Vagina (tissue), 2 donors: Measurements from ENCODE around the gene KIF1A. TPM values are rescaled to one million over a fixed set of nuclear protein-coding genes. Genes with fewer than 3 reads are reported as not detected.

Experiments
- DNase-seq, 2 donors: peaks; one replicate each; pipeline ENCODE4 v3.0.0-alpha.2; 2017; ENCODE audit errors: extremely low spot score in 2 of 2
- H3K27ac ChIP-seq: fragments of 200-600 bp; sonication (generic); one replicate; pipeline ENCODE4 v1.5.1; 2019
- H3K27me3 ChIP-seq: fragments of 200-600 bp; sonication (generic); one replicate; pipeline ENCODE4 v1.5.1; 2019
- H3K36me3 ChIP-seq, 2 donors: fragments of 200-600 bp; sonication (generic); one replicate each; pipeline ENCODE4 v1.5.1; 2017 to 2019
- H3K4me1 ChIP-seq: fragments of 200-600 bp; sonication (generic); one replicate; pipeline ENCODE4 v1.5.1; 2019
- H3K4me3 ChIP-seq, 2 donors: fragments of 200-600 bp; sonication (generic); 1 replicate in 1 of 2; 2 replicates in 1 of 2; pipeline ENCODE4 v1.5.1; 2016 to 2019
- H3K9me3 ChIP-seq: fragments of 200-600 bp; sonication (generic); one replicate; pipeline ENCODE4 v1.5.1; 2019
- POLR2A ChIP-seq, 2 donors: fragments of 450-650 bp; IDR thresholded peaks; one replicate each; pipeline ENCODE4 v1.6.1; 2017; ENCODE audit warnings: antibody characterized with exemption in 2 of 2, mild to moderate bottlenecking in 2 of 2, moderate library complexity in 2 of 2
- POLR2AphosphoS5 ChIP-seq, 2 donors: sonication (generic); formaldehyde crosslinking; IDR thresholded peaks; one replicate each; pipeline ENCODE4 v1.9.0; 2017; ENCODE audit warnings: antibody characterized with exemption in 2 of 2, mild to moderate bottlenecking in 2 of 2, low read depth in 1 of 2; ENCODE audit not compliant: insufficient read depth in 1 of 2
- intact Hi-C: fragments of 100-400 bp; cut with DNase I; formaldehyde crosslinking; loops from one replicate; pipeline ENCODE4 v1.15.1; 2023
- total RNA-seq: library from RNA; depleted of rRNA; stranded (reverse); fragments of >200 nt; gene quantifications from one replicate; pipeline ENCODE4 v1.2.3, GENCODE V29; 2016
- TF ChIP-seq, protein P1 (sequence below), 3 experiments: fragments of 450-650 bp in 2 of 3; fragments of 200-600 bp in 1 of 3; sonication (generic) in 1 of 3; IDR thresholded peaks; one replicate each; pipeline ENCODE4 v1.5.1; 2017 to 2019; ENCODE audit warnings: antibody characterized with exemption in 3 of 3, mild to moderate bottlenecking in 2 of 3, moderate library complexity in 2 of 3

The KIF1A gene
- total RNA-seq, 1 donor from 2014 or later = 6.1 TPM

DNA sequence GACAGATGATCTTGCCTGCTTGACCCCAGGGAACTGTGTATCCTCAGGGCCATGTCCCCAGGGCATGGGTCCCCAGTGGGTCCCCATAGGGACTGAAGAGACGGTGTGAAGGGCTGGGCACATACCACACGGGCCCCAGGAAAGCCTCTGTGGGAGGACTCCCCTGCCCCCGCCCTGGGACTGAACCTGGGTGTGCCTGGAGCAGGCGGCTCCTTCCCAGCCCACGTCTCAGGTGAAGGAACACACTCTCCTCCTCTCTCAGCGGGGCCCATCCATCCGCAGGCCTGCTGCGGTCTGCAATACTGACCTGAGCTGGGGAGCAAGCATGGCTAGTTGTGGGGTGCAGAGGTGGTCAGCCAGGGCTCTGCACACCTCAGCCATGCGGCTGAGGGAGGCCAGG lies 45.2 kb downstream of the KIF1A start:
- no peaks in the 10 kb centered on the region for H3K27me3 ChIP-seq
- H3K9me3 ChIP-seq = no peaks in the 10 kb centered on the region
- H3K4me1 ChIP-seq = no peaks in the 10 kb centered on the region
- no peak for DNase-seq
- intact Hi-C loops = no loop called here
- H3K4me3 ChIP-seq = no peak overlapping the region
- TF ChIP-seq POLR2A (IDR thresholded peaks at IDR 0.05) = no peak
- H3K27ac ChIP-seq = no peak overlapping the region
- no peaks in the 10 kb centered on the region for H3K36me3 ChIP-seq

DNA sequence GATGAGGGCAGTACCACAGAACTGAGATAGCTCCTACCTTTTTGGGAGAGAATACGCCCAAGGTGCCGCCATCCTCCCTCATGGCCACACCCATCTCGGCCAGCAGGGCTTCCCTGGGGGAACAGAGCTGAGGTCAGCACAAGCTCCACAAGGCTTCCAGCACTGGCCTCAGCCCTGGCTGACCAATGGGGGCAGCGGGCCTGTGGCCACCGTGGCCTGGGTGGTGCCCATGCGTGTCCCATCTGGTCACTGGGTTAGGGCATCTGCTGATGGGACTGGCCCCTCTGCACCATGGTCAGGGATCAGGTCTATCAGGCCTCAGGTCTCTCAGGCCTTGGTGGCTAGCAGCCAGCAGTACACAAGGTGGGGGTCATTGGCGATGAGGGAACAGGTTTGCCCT lies 50.9 kb downstream of the KIF1A start:
- no peaks in the 10 kb centered on the region for H3K36me3 ChIP-seq
- no peaks in the 10 kb centered on the region for H3K4me1 ChIP-seq
- intact Hi-C loops = no loop called here
- H3K27me3 ChIP-seq = no peaks in the 10 kb centered on the region
- H3K9me3 ChIP-seq = no peaks in the 10 kb centered on the region
- H3K27ac ChIP-seq = no peak overlapping the region
- H3K4me3 ChIP-seq = no peak overlapping the region
- TF ChIP-seq, protein P1, sequence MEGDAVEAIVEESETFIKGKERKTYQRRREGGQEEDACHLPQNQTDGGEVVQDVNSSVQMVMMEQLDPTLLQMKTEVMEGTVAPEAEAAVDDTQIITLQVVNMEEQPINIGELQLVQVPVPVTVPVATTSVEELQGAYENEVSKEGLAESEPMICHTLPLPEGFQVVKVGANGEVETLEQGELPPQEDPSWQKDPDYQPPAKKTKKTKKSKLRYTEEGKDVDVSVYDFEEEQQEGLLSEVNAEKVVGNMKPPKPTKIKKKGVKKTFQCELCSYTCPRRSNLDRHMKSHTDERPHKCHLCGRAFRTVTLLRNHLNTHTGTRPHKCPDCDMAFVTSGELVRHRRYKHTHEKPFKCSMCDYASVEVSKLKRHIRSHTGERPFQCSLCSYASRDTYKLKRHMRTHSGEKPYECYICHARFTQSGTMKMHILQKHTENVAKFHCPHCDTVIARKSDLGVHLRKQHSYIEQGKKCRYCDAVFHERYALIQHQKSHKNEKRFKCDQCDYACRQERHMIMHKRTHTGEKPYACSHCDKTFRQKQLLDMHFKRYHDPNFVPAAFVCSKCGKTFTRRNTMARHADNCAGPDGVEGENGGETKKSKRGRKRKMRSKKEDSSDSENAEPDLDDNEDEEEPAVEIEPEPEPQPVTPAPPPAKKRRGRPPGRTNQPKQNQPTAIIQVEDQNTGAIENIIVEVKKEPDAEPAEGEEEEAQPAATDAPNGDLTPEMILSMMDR (IDR thresholded peaks at IDR 0.05) = no peak
- TF ChIP-seq POLR2AphosphoS5 (IDR thresholded peaks at IDR 0.05; ENCODE audit: insufficient read depth in 1 of 2, low read depth in 1 of 2) (no peak), POLR2A (IDR thresholded peaks at IDR 0.05) (no peak)
- no peak for DNase-seq

DNA sequence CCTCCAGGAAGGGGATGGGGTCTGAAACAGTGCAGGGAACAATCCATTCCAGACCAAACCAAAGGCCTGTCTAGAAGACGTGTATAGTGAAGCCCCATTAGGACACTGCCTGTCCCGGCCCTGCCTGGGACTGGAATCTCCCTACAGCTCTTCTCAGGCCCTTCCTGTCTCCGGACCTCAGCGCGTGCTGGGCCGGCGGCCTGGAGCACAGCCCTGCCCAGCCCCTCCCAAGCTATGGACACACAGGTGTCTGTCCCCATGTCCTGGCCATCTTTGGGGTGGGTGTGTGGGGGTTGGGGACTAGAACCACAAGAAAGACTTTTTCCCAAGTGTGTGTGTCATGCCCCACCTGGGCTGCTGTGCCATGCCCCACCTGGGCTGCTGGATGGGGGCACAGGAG lies 51.8 kb downstream of the KIF1A start:
- Histone ChIP-seq H3K4me1 (no peaks in the 10 kb centered on the region), H3K36me3 (no peaks in the 10 kb centered on the region), H3K9me3 (no peaks in the 10 kb centered on the region), H3K27ac (no peak overlapping the region), H3K27me3 (no peaks in the 10 kb centered on the region), H3K4me3 (no peak overlapping the region)
- no peak for TF ChIP-seq POLR2A (IDR thresholded peaks at IDR 0.05)
- intact Hi-C loops = no loop called here
- no peak for DNase-seq

DNA sequence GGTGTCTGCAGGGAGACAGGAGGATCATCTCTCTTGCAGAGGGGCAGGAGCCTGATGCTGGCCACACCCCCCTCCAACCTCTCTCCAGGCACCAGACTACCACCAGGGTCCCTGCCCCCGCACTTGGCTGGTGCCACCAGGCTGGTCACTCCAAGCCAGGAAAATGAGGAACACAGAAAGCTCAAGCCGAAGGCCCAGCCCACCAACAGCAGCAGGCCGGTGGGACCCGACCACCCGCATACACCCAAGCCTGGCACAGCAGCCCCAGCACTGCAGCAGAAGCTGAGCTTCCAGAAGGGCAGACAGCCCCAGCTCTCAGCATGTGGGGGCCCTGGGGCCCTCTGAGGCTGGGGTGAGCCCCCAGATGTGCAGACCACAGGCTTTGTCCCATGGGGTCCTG lies 52.7 kb downstream of the KIF1A start:
- no peaks in the 10 kb centered on the region for H3K4me1 ChIP-seq
- no peaks in the 10 kb centered on the region for H3K9me3 ChIP-seq
- TF ChIP-seq POLR2A (IDR thresholded peaks at IDR 0.05) (no peak), POLR2AphosphoS5 (IDR thresholded peaks at IDR 0.05; ENCODE audit: insufficient read depth in 1 of 2, low read depth in 1 of 2) (no peak)
- TF ChIP-seq, protein P1 (IDR thresholded peaks at IDR 0.05) = no peak
- H3K36me3 ChIP-seq = no peaks in the 10 kb centered on the region
- no peak overlapping the region for H3K27ac ChIP-seq
- H3K27me3 ChIP-seq = no peaks in the 10 kb centered on the region
- no peak overlapping the region for H3K4me3 ChIP-seq
- intact Hi-C loops = no loop called here
- no peak for DNase-seq

DNA sequence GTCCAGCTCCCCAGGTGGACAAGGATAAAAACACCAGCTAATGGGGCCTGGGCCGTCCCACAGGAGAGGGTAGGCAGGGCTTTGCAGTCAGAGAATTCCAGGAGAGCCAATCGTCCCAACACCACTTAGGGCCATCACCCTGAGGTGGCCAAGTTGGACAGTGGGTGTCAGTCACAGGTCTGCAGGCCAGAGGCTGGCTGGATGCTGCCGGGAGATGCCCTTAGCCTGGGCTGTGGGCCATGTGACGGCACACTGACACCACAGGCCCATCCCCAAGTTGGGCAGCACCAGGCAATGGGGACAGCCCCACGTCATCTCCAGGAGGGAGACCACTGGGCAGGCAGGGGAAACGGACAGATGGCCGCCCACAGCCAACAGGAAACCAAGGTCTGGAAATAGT lies 53.9 kb downstream of the KIF1A start:
- Histone ChIP-seq H3K27me3 (no peaks in the 10 kb centered on the region), H3K36me3 (no peaks in the 10 kb centered on the region), H3K9me3 (no peaks in the 10 kb centered on the region), H3K4me1 (no peaks in the 10 kb centered on the region), H3K4me3 (no peak overlapping the region), H3K27ac (no peak overlapping the region)
- TF ChIP-seq POLR2A (IDR thresholded peaks at IDR 0.05) (no peak), POLR2AphosphoS5 (IDR thresholded peaks at IDR 0.05; ENCODE audit: insufficient read depth in 1 of 2, low read depth in 1 of 2) (no peak)
- TF ChIP-seq, protein P1 (IDR thresholded peaks at IDR 0.05) = no peak
- intact Hi-C loops = no loop called here
- DNase-seq = no peak

DNA sequence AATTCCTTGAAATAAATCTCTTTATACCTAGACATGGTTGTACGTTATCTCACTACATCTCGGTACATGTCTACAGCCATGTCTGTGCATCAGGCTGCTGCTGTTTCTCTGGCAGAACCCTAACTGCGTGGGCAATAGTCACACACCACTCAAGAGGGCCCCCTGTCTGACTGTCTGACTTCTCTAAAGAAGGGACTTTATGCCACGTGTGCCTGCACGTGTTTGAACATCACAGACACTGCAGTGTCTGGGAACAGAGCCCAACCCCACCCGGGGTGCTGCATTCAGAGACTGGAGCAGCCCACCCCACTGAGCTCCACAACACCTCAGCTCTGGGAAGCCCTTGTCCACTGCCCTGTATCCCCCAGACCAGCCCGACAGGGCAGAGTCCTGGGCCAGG lies 55.0 kb downstream of the KIF1A start:
- Histone ChIP-seq H3K36me3 (no peaks in the 10 kb centered on the region), H3K9me3 (no peaks in the 10 kb centered on the region), H3K4me1 (no peaks in the 10 kb centered on the region), H3K27ac (no peak overlapping the region), H3K27me3 (no peaks in the 10 kb centered on the region), H3K4me3 (no peak overlapping the region)
- intact Hi-C loops = no loop called here
- TF ChIP-seq POLR2A (IDR thresholded peaks at IDR 0.05) (no peak), POLR2AphosphoS5 (IDR thresholded peaks at IDR 0.05; ENCODE audit: insufficient read depth in 1 of 2, low read depth in 1 of 2) (no peak)
- TF ChIP-seq, protein P1 (IDR thresholded peaks at IDR 0.05) = no peak
- no peak for DNase-seq
